Stimulated activated CD8-positive, alpha-beta memory T cell treated with anti-CD3 and anti-CD28 coated beads, Interleukin-4, amount 100 ng/mL, for 4 hours (primary cell): ENCODE results near the gene CYP4V2.

ENCODE experiments used
- DNase-seq, 2 donors: peaks; one replicate each; pipeline ENCODE4 v3.0.0-alpha.2; 2020; ENCODE audit warnings: low read depth in 2 of 2, low spot score in 1 of 2

Gene CYP4V2

GRCh38 chr4:186188107-186188506, 3.3 kb upstream of the CYP4V2 start:
- DNase-seq = no peak

- DNase-seq = no peak
These were observed 1.7 kb upstream of the CYP4V2 start for GRCh38 chr4:186189656-186190055.

- DNase-seq = peak in 1 of 2 donors; percentile 15
These were observed 677 bp upstream of the CYP4V2 start for GRCh38 chr4:186190581-186191199.

- no peak for DNase-seq
These were observed 772 bp downstream of the CYP4V2 start for GRCh38 chr4:186192066-186192612.

- DNase-seq = no peak
These were observed 2.5 kb downstream of the CYP4V2 start for GRCh38 chr4:186193851-186194250.

GRCh38 chr4:186196063-186196462, 4.7 kb downstream of the CYP4V2 start:
- DNase-seq = no peak

GRCh38 chr4:186200516-186200915, 9.1 kb downstream of the CYP4V2 start:
- no peak for DNase-seq

- DNase-seq = no peak
These were observed 9.6 kb downstream of the CYP4V2 start for GRCh38 chr4:186201010-186201409.

- peak; percentile 20 to 26 for DNase-seq
These were observed 10.3 kb downstream of the CYP4V2 start for GRCh38 chr4:186201535-186202230.

- DNase-seq = no peak
These were observed 11.2 kb downstream of the CYP4V2 start for GRCh38 chr4:186202490-186203140.

GRCh38 chr4:186203406-186203805, 12.0 kb downstream of the CYP4V2 start:
- no peak for DNase-seq

- peak in 1 of 2 donors; percentile 32 for DNase-seq
These were observed 12.8 kb downstream of the CYP4V2 start for GRCh38 chr4:186204103-186204559.

- DNase-seq = no peak
These were observed 13.3 kb downstream of the CYP4V2 start for GRCh38 chr4:186204686-186205085.

- no peak for DNase-seq
These were observed 13.8 kb downstream of the CYP4V2 start for GRCh38 chr4:186205156-186205555.

GRCh38 chr4:186216465-186217024, 25.2 kb downstream of the CYP4V2 start:
- DNase-seq = no peak

GRCh38 chr4:186217733-186218293, 26.4 kb downstream of the CYP4V2 start:
- no peak for DNase-seq

- DNase-seq = no peak
These were observed 30.3 kb downstream of the CYP4V2 start for GRCh38 chr4:186221624-186222023.

- DNase-seq = no peak
These were observed 34.5 kb downstream of the CYP4V2 start for GRCh38 chr4:186225848-186226247.

- DNase-seq = no peak
These were observed 35.3 kb downstream of the CYP4V2 start for GRCh38 chr4:186226521-186227189.

- DNase-seq = no peak
These were observed 35.9 kb downstream of the CYP4V2 start, which contains the start of gene KLKB1 for GRCh38 chr4:186227221-186227620. TSS of gene KLKB1 (plus strand) at chr4:186227507. CDS start at chr4:186228196, 689 bp downstream.
